Fibroblast of pulmonary artery (primary cell): ENCODE measurements around the gene SRGAP1.
A peak's percentile ranks its signal among the peaks of the same experiment; 100 is the strongest.

Source experiments
- DNase-seq: peaks from one replicate; pipeline ENCODE4 v3.0.0-alpha.2; 2010; ENCODE audit warnings: low read depth
- H3K4me3 ChIP-seq: replicated peaks from 2 replicates; pipeline ENCODE4 v1.5.1; 2011; ENCODE audit warnings: low read depth, mild to moderate bottlenecking, control low read depth, low read length, moderate library complexity
- TF ChIP-seq, protein P1 (sequence below): IDR thresholded peaks from 2 replicates; pipeline ENCODE4 v1.5.1; 2011; ENCODE audit warnings: mild to moderate bottlenecking, control low read depth, low read length, inconsistent platforms; ENCODE audit errors: missing control alignments

Gene SRGAP1

DNA sequence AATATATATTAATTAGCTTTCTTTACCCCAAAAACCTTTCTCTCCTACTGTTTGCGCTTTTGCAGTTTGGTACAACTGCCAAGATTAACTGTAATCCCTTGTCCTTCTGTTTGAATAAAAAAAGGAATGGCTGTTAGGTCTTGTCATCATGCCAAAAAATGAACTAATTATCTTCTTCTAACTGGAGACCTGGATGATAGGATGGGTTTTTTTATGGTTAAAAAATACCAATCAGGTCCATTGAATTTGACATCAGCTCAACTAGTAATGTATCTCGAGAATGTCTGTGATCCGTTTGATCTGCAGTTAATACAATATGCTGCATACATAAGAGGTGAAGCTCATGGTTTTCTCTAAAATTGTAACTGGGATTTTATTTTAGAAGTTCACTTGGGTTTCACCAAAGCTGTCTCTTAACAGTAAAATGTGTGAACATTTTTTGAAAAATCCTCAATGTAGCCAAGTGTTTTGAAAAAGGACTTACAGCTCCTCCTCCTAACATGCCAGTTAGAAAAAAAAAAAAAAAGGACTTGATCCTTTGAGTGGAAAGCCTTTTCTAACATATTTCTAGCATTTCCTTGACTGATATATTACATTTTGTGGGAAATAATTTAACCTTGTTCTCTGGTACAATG lies 96.8 kb downstream of the SRGAP1 start:
- DNase-seq = no peak
- TF ChIP-seq, protein P1, sequence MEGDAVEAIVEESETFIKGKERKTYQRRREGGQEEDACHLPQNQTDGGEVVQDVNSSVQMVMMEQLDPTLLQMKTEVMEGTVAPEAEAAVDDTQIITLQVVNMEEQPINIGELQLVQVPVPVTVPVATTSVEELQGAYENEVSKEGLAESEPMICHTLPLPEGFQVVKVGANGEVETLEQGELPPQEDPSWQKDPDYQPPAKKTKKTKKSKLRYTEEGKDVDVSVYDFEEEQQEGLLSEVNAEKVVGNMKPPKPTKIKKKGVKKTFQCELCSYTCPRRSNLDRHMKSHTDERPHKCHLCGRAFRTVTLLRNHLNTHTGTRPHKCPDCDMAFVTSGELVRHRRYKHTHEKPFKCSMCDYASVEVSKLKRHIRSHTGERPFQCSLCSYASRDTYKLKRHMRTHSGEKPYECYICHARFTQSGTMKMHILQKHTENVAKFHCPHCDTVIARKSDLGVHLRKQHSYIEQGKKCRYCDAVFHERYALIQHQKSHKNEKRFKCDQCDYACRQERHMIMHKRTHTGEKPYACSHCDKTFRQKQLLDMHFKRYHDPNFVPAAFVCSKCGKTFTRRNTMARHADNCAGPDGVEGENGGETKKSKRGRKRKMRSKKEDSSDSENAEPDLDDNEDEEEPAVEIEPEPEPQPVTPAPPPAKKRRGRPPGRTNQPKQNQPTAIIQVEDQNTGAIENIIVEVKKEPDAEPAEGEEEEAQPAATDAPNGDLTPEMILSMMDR = no peak
- no peak overlapping the region for H3K4me3 ChIP-seq

DNA sequence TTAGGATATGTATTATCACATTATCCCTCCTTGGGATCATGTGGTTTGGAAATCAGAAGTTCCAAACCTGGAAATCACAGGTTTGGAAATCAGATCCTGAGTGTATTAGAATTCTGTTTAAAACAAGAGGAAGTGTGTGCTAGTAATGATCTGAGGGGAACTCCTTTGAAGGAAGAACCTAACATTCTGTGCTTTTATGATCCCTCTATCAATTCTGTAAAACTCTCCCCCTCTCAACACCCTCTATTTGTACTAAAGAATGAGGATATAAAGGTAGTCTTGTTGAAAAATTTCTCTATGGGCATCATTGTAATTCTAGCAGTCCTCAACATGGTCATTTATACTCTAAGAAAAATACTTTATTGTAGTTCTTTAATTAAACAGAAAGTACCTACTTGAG lies 97.4 kb downstream of the SRGAP1 start:
- no peak overlapping the region for H3K4me3 ChIP-seq
- TF ChIP-seq, protein P1 = no peak
- DNase-seq = no peak

DNA sequence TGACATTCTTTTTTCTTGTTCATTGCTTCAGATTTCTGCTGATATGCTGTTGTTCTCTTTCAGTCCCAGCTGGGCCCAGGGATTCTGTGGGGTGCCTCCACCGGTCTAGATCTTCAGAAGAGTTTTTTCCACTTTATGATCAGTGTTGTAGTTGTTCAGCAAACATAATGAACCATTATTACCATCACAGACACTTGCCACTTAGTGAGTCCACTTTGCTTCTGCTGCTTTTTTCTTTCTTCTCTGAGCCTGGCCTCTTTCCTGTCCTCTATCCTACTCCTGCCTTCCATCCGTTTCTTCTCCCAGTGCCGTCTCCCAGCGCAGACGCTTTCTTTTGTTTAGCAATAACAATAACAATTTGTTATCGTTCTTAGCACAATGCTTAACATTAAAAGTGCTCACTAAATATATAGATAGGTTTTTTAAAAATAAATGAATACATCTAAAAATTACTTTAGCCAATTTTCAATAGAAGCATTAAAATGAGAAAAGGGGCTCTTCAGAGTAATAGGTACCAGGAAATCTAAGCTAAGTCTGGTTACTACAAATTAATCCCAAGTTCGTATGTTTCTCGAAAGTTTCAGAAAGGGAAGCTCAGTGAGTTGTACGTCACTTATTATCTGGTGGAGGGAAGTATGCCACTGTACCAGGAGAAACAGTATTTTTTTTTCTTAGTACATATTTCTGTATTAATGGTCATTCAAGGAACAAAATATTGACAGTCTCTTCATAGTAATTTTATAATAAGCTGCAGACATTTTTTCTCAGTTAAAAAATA lies 98.2 kb downstream of the SRGAP1 start:
- TF ChIP-seq, protein P1 = no peak
- DNase-seq = no peak
- no peak overlapping the region for H3K4me3 ChIP-seq

DNA sequence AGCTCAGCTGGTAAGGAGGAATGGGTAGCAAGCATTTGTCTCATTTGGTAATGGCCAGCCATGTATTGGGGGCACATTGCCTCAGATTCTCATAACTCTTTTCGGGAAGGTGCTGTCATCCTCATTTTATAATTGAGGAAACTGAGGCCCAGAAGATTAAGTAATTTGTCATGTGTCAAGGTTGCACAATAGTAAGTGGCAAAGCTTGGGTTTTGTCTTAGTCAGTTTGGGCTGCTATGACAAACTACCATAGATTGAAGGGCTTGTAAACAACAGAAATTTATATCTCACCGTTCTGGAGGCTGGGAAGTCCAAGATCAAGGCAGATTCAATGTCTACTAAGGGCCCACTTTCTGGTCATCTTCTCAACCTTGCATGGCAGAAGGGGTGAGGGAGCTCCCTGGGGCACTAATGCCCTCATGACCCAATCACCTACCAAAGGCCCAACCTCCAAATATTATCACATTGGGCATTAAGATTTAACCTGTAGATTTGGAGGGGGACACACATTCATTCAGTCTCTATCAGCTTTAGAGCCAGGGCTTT lies 99.6 kb downstream of the SRGAP1 start:
- DNase-seq = no peak
- TF ChIP-seq, protein P1 = no peak
- no peak overlapping the region for H3K4me3 ChIP-seq

DNA sequence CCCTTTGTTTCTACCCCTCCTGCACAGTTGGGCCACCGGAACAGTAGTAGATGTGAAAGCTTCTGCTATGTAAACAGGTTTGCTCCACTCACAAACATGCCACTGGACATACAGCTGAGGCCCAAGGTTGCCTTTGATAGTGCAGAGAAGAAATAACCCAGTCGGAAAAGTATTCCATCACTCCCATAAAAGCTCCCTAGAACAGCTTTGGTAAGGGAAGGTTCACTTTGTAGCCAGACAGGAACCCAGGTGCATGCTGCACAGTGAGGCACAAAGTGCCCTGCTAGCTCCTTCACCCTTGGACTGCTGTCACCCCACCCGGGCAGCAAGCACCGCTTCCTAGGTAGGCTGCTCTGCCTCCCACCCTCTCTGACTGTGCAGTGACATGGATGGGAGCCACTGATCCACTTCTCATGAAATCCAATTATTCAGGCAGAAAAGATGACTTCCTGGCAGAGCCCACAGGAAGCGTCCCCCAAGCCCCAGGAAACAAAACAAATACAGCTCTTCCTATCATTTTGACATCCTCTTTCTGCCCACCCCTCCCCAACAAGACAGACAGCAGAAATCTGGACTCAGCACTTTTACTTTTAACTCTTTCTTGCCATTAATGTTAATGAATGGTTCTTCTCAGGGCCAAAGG lies 100.2 kb downstream of the SRGAP1 start:
- DNase-seq = peak; percentile 22
- H3K4me3 ChIP-seq = no peak overlapping the region
- TF ChIP-seq, protein P1 = no peak

DNA sequence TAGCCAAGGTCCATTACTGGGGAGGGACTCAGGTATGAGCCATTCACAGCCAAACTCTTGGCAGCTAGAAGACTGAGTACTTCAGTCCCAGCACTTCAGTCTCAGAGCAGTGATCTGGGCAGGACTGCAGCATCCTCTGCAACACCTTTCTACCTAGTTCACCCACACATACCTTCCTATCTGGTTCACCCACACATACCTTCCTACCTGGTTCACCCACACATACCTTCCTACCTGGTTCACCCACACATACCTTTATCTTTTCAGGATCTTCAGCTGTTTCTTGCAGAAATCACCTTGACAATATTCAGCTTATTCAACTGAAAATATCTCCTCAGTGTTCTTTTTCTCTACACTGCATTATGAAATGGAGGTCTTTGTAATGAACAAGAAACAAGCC lies 101.3 kb downstream of the SRGAP1 start:
- TF ChIP-seq, protein P1 = no peak
- DNase-seq = no peak
- no peak overlapping the region for H3K4me3 ChIP-seq
